D721Med (cell line): ENCODE results near the gene KCNK4.

Source experiments
- DNase-seq: peaks from one replicate; pipeline ENCODE4 v3.0.0; 2011; ENCODE audit warnings: low spot score; ENCODE audit not compliant: insufficient read length
- FAIRE-seq: peaks from 2 replicates; lab custom pipeline; 2011; peaks lifted over from hg19 to GRCh38; lab: Jason Lieb, UNC
- CTCF ChIP-seq: IDR thresholded peaks from 2 replicates; pipeline ENCODE4 v1.5.1; 2012; ENCODE audit warnings: mild to moderate bottlenecking, control low read depth; ENCODE audit not compliant: insufficient read depth; ENCODE audit errors: missing control alignments

KCNK4 gene

GRCh38 chr11:64288353-64288750 lies 2.8 kb upstream of the KCNK4 start:
- no peak for TF ChIP-seq CTCF
- FAIRE-seq (no peak), DNase-seq (no peak)

GRCh38 chr11:64289002-64289564 lies 2.0 kb upstream of the KCNK4 start:
- no peak for FAIRE-seq
- TF ChIP-seq CTCF, result no peak
- DNase-seq, result no peak

- DNase-seq, result no peak
- FAIRE-seq, result no peak
- no peak for TF ChIP-seq CTCF
Observed at GRCh38 chr11:64290352-64291261, 495 bp upstream of the KCNK4 start.

GRCh38 chr11:64291752-64292459 lies 804 bp downstream of the KCNK4 start:
- DNase-seq (no peak), FAIRE-seq (no peak)
- no peak for TF ChIP-seq CTCF

- no peak for TF ChIP-seq CTCF
- no peak for FAIRE-seq
- DNase-seq, result no peak
Observed at GRCh38 chr11:64292460-64293254, 1.6 kb downstream of the KCNK4 start.

GRCh38 chr11:64294774-64295173 lies 3.7 kb downstream of the KCNK4 start:
- TF ChIP-seq CTCF, result no peak
- no peak for DNase-seq
- no peak for FAIRE-seq
